Thoracic aorta (tissue), 2 donors: ENCODE results near the gene APOD. TPM values are rescaled to one million over a fixed set of nuclear protein-coding genes. Genes with fewer than 3 reads are reported as not detected.

Experiments used
- ATAC-seq: fragments of 150-250 bp; one replicate; pipeline ENCODE4 v1.8.0; 2017; ENCODE audit warnings: low read depth; ENCODE audit not compliant: insufficient number of reproducible peaks, low FRiP score
- DNase-seq: peaks from one replicate; pipeline ENCODE4 v3.0.0-alpha.2; 2020; ENCODE audit warnings: low spot score
- H3K27ac ChIP-seq, 2 donors: fragments of 200-600 bp; sonication (generic); 1 replicate in 1 of 2; 2 replicates in 1 of 2; pipeline ENCODE4 v1.5.1; 2016; ENCODE audit warnings: mild to moderate bottlenecking in 2 of 2, moderate library complexity in 2 of 2
- H3K27me3 ChIP-seq: fragments of 200-600 bp; sonication (generic); replicated peaks from 2 replicates; pipeline ENCODE4 v1.6.0; 2016; ENCODE audit warnings: mild to moderate bottlenecking; ENCODE audit not compliant: insufficient read depth
- H3K36me3 ChIP-seq: fragments of 200-600 bp; sonication (generic); one replicate; pipeline ENCODE4 v1.5.1; 2016
- H3K4me1 ChIP-seq, 2 donors: fragments of 200-600 bp; sonication (generic); 1 replicate in 1 of 2; 2 replicates in 1 of 2; pipeline versions ENCODE4 v1.5.1 to v1.6.0; 2016; ENCODE audit warnings: low read depth in 2 of 2, mild to moderate bottlenecking in 1 of 2; ENCODE audit not compliant: control insufficient read depth in 1 of 2
- H3K4me3 ChIP-seq: fragments of 200-600 bp; sonication (generic); 2 replicates; pipeline ENCODE4 v1.5.1; 2016; ENCODE audit warnings: mild to moderate bottlenecking
- H3K9me3 ChIP-seq: fragments of 200-600 bp; sonication (generic); 2 replicates; pipeline ENCODE4 v1.5.1; 2016
- CTCF ChIP-seq: fragments of 200-600 bp; sonication (generic); IDR thresholded peaks from one replicate; pipeline ENCODE4 v1.5.1; 2019; ENCODE audit warnings: antibody characterized with exemption
- total RNA-seq, 2 donors: library from RNA; depleted of rRNA; stranded (reverse); fragments of >200 nt; gene quantifications; one replicate each; pipeline versions ENCODE4 v1.1.0 to v1.2.3, GENCODE V29; 2016

Gene APOD
- total RNA-seq, 2 donors from 2014 or later: 135 to 153 TPM

GRCh38 chr3:195544634-195545033, 39.1 kb downstream of the APOD start:
- no peak for TF ChIP-seq CTCF
- Histone ChIP-seq H3K9me3 (no peaks in the 10 kb centered on the region), H3K36me3 (no peaks in the 10 kb centered on the region), H3K27me3 (no peaks in the 10 kb centered on the region), H3K4me3 (no peak overlapping the region), H3K27ac (peak overlapping the region; percentile 54 to 91), H3K4me1 (peaks cover 33 to 49% of the 10 kb centered on the region in 2 donors)
- DNase-seq (no peak), ATAC-seq (peak; percentile 38)

DNA sequence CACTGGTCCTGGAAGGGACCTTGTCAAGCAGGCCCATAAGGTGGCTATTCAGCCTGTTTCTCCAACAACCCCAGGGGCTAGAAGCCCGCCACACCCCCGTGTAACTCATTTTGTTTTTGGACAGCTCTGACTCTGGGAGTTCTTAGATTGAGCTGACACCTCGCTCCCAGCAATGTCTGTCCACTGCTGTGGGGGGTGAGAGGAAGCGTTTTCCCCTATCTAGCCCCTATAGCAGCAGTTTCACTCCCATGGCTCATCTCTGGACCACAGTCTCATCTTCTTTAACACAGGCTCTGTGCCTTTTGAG, 39.6 kb downstream of the APOD start:
- no peak for DNase-seq
- ATAC-seq: no peak
- Histone ChIP-seq H3K4me3 (peak overlapping the region; percentile 87), H3K27ac (peak overlapping the region; percentile 54 to 91), H3K36me3 (no peaks in the 10 kb centered on the region), H3K9me3 (no peaks in the 10 kb centered on the region), H3K27me3 (no peaks in the 10 kb centered on the region), H3K4me1 (peaks cover 35 to 54% of the 10 kb centered on the region in 2 donors)
- TF ChIP-seq CTCF: no peak

GRCh38 chr3:195543500-195544229, 40.1 kb downstream of the APOD start:
- TF ChIP-seq CTCF: no peak
- Histone ChIP-seq H3K9me3 (no peaks in the 10 kb centered on the region), H3K27ac (peak overlapping the region; percentile 84 to 91), H3K4me1 (peaks cover 37 to 58% of the 10 kb centered on the region in 2 donors), H3K4me3 (peak overlapping the region; percentile 87), H3K27me3 (no peaks in the 10 kb centered on the region), H3K36me3 (no peaks in the 10 kb centered on the region)
- ATAC-seq: peak; percentile 14
- no peak for DNase-seq

DNA sequence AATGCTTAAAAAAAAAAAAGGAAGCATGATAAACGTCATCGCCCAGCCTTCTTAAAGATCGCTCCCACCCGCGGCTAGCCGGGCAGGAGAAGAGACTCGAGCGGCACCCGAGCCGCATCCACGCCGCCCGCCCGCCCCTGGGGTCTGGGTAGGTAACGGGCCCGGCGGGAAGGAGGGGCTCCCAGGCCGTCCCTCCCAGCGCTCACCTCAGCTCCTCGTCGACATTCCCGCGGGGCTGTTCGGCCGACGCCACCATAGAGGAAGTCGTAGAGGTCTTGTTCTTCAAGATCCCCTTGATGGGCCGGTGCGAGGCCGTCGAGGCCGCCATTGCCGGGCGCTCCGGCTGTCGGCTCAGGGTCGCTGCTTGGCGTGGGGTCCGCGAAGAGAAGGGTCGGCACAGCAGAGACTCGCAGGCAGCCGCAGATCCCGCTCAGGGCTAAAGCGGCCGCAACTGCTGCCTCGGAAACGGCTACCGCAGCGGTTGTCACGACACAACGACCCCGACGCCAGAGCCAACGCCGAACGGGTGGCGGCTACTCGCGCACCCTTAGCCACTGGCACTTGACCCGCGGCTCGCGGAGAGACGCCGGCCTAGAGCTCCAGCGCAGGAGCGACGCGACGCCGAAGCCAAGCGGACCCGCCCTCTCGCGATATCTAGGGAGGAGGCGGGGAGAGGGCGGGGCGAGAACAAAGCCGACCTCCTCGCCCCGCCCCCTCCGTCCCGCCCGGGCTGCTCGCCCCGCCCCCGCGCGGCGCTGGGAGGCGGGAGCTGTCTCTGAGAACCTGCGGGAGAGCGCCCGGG, 40.8 kb downstream of the APOD start, which contains the start of gene PPP1R2:
TSS of gene PPP1R2 (minus strand) at position 628 of the 802 bp plus-strand sequence. CDS start at position 328, 300 bp downstream.
- ATAC-seq (peak; percentile 83), DNase-seq (peak; percentile 64)
- Histone ChIP-seq H3K9me3 (no peaks in the 10 kb centered on the region), H3K4me1 (peaks cover 41 to 58% of the 10 kb centered on the region in 2 donors), H3K27ac (peak within 1 kb of the TSS; percentile 84 to 91), H3K27me3 (no peaks in the 10 kb centered on the region), H3K36me3 (no peaks in the 10 kb centered on the region), H3K4me3 (peak within 1 kb of the TSS; percentile 87)
- no peak for TF ChIP-seq CTCF

- TF ChIP-seq CTCF: no peak
- Histone ChIP-seq H3K9me3 (no peaks in the 10 kb centered on the region), H3K27me3 (no peaks in the 10 kb centered on the region), H3K36me3 (no peaks in the 10 kb centered on the region), H3K27ac (peak overlapping the region; percentile 84 to 91), H3K4me1 (peaks cover 41 to 58% of the 10 kb centered on the region in 2 donors), H3K4me3 (peak overlapping the region; percentile 87)
- DNase-seq (no peak), ATAC-seq (no peak)
These were observed 41.4 kb downstream of the APOD start for GRCh38 chr3:195542316-195542697.
